ENCODE data around the gene PTPRM. TPM values are rescaled to one million over a fixed set of nuclear protein-coding genes. Genes with fewer than 3 reads are reported as not detected.

PTPRM gene
- total RNA-seq, 1 donor from 2014 or later = 65.5 TPM

DNA sequence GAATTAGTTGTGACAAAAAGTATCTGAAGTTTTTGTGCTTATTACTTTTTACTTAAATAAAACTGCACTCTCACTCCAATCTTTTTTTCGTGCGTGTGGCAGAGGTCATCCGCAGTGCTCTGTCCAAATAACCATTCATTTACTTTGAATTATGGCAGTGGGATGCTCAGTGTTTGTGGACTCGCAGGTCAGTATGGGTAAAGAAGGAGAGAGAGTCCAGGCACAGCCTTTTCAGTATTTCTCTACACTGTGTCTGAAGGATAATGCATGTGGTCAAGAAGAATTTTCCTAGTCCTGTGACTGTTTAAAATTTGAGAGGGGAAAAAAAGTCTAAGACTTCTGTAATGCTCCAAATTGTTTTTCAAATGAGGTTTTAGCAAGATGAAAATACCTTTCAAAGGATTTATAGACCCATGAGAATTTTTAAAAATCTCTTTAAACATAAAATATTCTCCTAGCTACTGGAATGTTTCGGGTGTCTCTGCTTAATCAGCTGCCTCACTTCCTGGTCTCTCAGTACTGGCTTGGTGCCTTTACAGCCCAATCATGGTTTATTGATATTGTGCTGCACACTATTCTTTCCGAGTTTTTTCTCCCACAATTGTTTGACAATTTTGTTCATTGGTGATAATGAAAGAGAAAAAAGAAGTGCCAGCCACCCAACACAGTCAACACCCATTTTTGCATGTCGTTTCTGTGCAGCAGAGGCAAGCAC is 453.2 kb downstream of the PTPRM start:
- no peak overlapping the region for H3K4me3 ChIP-seq (ENCODE audit: low read depth, low read length)
- no peak for DNase-seq (ENCODE audit: low read depth)
- H3K36me3 ChIP-seq (ENCODE audit: control insufficient read depth, insufficient read depth, low read length) = no peaks in the 10 kb centered on the region
- no peaks in the 10 kb centered on the region for H3K27me3 ChIP-seq (ENCODE audit: control insufficient read depth, insufficient read depth, low read length)
- TF ChIP-seq, protein P1, sequence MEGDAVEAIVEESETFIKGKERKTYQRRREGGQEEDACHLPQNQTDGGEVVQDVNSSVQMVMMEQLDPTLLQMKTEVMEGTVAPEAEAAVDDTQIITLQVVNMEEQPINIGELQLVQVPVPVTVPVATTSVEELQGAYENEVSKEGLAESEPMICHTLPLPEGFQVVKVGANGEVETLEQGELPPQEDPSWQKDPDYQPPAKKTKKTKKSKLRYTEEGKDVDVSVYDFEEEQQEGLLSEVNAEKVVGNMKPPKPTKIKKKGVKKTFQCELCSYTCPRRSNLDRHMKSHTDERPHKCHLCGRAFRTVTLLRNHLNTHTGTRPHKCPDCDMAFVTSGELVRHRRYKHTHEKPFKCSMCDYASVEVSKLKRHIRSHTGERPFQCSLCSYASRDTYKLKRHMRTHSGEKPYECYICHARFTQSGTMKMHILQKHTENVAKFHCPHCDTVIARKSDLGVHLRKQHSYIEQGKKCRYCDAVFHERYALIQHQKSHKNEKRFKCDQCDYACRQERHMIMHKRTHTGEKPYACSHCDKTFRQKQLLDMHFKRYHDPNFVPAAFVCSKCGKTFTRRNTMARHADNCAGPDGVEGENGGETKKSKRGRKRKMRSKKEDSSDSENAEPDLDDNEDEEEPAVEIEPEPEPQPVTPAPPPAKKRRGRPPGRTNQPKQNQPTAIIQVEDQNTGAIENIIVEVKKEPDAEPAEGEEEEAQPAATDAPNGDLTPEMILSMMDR (IDR thresholded peaks at IDR 0.05; ENCODE audit: insufficient read depth, low read length, poor library complexity, severe bottlenecking) = no peak

DNA sequence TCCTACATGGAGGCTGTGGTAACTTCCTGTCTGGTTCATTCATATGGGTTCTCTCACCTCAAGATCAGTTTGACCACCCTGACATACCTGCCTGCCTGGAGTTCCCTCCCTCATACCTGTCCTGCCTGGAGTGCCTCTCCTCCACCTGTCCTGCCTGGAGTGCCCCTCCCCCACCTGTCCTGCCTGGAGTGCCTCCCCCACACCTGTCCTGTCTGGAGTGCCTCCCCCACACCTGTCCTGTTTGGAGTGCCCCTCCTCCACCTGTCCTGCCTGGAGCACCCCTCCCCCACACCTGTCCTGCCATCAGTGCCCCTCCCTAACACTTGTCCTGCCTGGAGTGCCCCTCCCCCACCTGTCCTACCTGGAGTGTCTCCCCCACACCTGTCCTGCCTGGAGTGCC is 461.9 kb downstream of the PTPRM start:
- Histone ChIP-seq H3K4me3 (ENCODE audit: low read depth, low read length) (no peak overlapping the region), H3K36me3 (ENCODE audit: control insufficient read depth, insufficient read depth, low read length) (no peaks in the 10 kb centered on the region), H3K27me3 (ENCODE audit: control insufficient read depth, insufficient read depth, low read length) (no peaks in the 10 kb centered on the region)
- TF ChIP-seq, protein P1 (IDR thresholded peaks at IDR 0.05; ENCODE audit: insufficient read depth, low read length, poor library complexity, severe bottlenecking) = no peak
- no peak for DNase-seq (ENCODE audit: low read depth)

DNA sequence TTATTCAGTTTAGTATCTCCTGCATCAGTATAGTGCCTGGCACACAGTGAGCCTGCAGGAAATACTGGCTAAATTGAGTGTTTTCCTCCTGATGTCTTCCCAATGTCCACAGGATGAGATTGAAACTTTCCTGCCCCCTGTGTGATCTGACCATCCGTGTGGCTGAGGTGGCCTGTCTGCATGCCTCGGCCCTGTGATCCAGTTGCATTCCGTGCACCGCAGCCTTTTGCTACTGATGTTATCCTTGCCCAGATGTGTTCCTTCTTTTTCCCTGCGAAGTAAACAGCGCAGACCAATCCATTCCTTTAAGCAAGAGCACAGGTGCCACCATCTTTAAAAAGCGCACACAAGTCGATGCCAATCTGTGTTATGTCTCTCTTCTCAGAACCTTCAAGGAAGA is 462.6 kb downstream of the PTPRM start:
- TF ChIP-seq, protein P1 (IDR thresholded peaks at IDR 0.05; ENCODE audit: insufficient read depth, low read length, poor library complexity, severe bottlenecking) = no peak
- Histone ChIP-seq H3K27me3 (ENCODE audit: control insufficient read depth, insufficient read depth, low read length) (no peaks in the 10 kb centered on the region), H3K36me3 (ENCODE audit: control insufficient read depth, insufficient read depth, low read length) (no peaks in the 10 kb centered on the region), H3K4me3 (ENCODE audit: low read depth, low read length) (no peak overlapping the region)
- DNase-seq (ENCODE audit: low read depth) = no peak

DNA sequence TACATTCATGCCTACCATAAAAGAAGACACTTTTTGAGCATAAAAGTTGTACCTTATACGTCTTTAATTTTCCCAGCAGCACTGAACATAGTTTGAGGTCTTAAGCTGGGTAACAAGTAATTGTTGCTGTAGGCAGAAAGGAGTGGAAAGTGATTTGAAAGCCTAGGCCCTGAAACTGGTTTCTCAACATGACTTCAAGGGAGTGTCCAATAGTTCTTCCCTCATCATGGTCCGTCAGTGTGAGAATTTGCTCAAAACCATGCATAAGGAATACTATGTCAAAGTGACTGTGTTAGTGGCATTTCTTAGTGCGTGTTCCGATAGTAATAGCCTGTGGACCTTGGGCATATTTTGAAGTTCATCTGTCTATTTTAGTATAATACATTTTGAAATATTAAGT is 463.1 kb downstream of the PTPRM start:
- Histone ChIP-seq H3K4me3 (ENCODE audit: low read depth, low read length) (no peak overlapping the region), H3K36me3 (ENCODE audit: control insufficient read depth, insufficient read depth, low read length) (no peaks in the 10 kb centered on the region), H3K27me3 (ENCODE audit: control insufficient read depth, insufficient read depth, low read length) (no peaks in the 10 kb centered on the region)
- TF ChIP-seq, protein P1 (IDR thresholded peaks at IDR 0.05; ENCODE audit: insufficient read depth, low read length, poor library complexity, severe bottlenecking) = no peak
- DNase-seq (ENCODE audit: low read depth) = no peak

DNA sequence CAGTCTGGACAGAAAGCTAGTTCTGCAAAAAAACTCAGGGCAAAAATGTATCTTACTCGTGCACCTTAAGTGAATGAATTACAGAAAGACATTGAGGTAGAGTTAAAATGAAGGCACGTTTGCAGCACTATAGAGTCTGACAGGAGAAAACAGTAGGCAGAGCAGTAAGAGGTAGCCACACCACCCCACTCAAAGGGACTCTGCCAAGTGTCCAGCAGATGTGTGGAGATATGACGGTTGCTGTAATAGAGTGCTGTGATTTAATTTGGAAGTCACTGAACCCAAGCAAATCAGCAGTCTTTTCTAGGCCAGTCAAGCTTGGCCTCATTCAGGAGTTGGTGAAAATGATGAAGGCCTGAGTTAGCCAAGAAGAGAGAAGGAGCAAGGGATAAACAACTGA is 464.4 kb downstream of the PTPRM start:
- DNase-seq (ENCODE audit: low read depth) = no peak
- H3K4me3 ChIP-seq (ENCODE audit: low read depth, low read length) = no peak overlapping the region
- no peaks in the 10 kb centered on the region for H3K27me3 ChIP-seq (ENCODE audit: control insufficient read depth, insufficient read depth, low read length)
- TF ChIP-seq, protein P1 (IDR thresholded peaks at IDR 0.05; ENCODE audit: insufficient read depth, low read length, poor library complexity, severe bottlenecking) = no peak
- H3K36me3 ChIP-seq (ENCODE audit: control insufficient read depth, insufficient read depth, low read length) = no peaks in the 10 kb centered on the region

DNA sequence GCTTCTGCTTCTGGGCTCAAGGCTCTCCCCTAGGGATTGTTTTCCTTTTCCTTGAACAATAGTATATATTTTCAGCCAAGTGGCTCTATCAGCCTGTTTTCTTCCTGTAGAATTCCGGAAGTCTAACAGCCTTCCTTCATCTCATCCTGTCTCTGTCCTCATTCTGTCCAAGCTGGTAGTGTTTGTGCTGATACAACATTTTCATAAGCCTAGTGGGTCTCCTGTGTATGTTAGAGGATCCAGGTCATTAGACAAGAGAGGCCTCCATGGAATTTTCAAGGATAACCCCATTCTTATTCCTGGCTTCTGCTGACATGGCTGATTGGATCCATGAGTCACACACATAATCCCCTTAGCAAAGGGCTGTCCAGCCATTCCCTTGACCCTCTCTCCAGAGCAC is 467.6 kb downstream of the PTPRM start:
- Histone ChIP-seq H3K36me3 (ENCODE audit: control insufficient read depth, insufficient read depth, low read length) (no peaks in the 10 kb centered on the region), H3K27me3 (ENCODE audit: control insufficient read depth, insufficient read depth, low read length) (no peaks in the 10 kb centered on the region), H3K4me3 (ENCODE audit: low read depth, low read length) (no peak overlapping the region)
- TF ChIP-seq, protein P1 (IDR thresholded peaks at IDR 0.05; ENCODE audit: insufficient read depth, low read length, poor library complexity, severe bottlenecking) = no peak
- no peak for DNase-seq (ENCODE audit: low read depth)
